GM19035 (cell line): ENCODE data around the gene STEAP3.

Experiments used
- ATAC-seq: cut with Tn5 transposase; IDR thresholded peaks from one replicate; pipeline ENCODE4 v1.9.1; 2021; ENCODE audit not compliant: unreplicated experiment

The STEAP3 gene

DNA sequence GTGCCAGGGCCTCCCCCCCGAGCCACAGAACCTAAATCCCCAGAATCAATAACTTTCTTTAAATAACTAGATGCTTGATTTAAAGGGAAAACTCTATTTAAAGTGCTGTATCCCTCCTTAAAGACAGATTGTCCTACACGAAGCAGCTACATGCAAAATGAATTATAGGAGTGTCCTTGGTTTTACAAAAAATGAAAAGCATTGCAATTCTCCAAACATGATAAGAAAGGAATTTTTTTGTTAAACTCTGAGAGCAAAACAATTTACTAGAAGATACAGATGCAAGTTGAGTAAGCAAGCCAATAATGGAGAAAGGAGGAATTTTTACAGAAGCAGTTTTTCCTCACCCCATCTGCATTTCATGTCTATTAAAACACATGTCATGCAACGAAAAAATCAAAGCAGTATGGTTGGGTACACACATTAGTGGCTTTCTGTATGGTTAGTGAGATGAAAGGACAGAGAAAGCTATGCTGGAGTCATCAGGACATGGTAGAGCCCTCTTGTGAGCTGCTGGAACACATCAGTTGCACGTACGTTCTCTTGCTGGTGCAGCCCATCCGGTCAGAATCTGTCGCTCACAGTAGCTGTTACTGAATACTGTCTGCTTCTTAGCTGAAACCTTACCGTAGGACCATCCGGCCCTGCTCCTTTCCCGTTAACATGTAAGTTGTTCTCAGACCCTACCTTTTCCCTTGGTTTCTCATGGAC is 25.9 kb upstream of the STEAP3 start:
- no peak for ATAC-seq

DNA sequence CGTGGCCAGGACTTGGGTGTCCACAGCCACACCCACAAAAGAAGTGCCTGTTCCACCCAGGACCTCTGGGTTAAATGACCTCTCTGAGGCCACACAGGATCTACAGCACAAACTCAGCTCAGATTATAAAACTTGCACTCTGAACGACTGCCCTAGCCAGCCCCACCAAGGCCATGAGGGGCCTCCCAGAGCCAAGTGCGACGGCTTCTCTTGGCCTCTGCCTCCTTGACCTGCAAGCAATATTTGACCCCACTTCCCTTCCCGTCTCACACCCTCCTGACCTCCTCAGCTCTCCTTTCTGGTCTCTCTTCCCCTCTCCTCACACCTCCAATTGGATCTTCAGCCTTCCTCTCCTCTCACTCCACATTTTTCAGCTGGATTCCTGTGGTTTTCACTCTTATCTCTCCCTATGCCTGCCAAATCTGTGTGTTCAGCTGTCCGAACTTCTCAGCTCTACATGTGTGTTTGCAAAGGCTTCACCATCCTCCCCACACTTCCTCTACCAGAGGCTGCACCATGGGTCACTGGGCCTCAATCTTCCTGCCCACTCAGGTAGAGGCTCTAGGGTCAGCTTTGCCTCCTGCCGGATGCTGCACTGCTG is 25.3 kb upstream of the STEAP3 start:
- no peak for ATAC-seq

- no peak for ATAC-seq
Observed at GRCh38 chr2:119201815-119202214, 21.8 kb upstream of the STEAP3 start.

- no peak for ATAC-seq
Observed at GRCh38 chr2:119202610-119203310, 20.9 kb upstream of the STEAP3 start.

DNA sequence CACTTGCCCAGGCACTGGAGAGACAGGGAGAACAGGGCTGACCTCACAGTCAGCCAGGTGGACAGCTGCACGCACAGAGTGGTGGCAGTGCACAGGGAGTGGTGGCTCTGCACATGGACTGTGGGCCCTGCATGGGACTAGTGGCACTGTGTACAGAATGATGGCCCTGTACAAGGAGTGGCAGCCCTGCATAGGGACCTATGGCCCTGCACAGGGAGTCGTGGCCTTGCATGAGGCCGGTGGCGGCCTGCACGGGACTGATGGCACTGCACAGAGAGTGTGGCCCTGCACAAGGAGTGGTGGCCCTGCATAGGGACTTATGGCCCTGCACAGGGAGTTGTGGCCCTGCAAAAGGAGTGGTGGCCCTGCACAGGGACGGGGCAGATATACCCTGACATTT is 19.1 kb upstream of the STEAP3 start:
- ATAC-seq = no peak

DNA sequence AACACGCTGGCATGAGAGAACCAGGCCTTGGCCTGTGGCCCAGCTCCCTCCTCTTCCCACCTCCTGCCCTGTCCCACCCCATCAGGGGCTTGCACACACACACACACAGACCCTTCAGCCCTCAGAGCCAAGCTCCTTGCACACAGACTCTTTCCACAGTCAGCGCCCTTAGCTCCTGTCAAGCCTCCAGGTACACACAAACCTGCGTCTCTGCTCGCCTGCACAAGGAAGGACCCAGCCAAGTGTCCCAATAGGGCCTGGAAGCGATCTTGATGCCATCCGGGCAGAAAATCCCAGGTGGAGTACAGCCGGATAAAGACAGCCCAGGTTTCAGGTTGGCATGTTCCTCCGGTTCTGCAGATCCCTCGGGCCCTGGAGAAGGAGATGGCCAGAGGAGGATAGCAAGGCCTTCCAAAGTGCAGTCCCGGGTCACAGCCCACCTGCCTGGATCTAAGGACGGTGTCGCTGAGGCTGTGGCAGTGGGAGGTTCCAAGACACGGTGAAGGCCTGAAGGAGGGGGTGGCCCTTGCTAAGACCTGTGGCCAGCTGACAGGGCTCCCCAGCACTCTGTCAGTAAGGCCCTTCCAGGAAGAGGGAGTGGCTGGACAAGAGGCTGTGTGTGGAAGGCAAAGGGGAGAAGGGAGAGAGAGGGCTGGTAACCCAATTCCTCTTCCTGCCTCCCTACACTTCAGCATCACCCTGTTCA is 18.5 kb upstream of the STEAP3 start:
- ATAC-seq = no peak

DNA sequence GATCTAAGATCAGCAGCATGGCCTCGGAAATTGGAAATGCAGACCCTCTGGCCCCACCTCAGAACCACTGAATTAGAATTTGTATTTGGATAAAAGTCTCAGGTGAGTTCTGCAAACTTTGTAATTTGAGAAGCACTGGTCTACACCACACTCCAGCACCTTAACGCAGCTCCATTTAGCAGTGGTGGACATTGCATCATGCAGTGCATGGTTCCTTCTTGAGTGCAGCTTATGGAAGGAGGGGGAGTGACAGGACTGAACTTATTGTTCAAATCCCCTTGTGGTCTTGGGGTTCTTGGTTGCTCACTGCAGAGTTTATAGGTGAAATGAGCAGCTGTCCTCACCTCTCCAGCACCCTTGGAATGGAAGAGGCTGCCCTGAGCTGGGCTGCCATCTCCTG is 17.4 kb upstream of the STEAP3 start:
- no peak for ATAC-seq

DNA sequence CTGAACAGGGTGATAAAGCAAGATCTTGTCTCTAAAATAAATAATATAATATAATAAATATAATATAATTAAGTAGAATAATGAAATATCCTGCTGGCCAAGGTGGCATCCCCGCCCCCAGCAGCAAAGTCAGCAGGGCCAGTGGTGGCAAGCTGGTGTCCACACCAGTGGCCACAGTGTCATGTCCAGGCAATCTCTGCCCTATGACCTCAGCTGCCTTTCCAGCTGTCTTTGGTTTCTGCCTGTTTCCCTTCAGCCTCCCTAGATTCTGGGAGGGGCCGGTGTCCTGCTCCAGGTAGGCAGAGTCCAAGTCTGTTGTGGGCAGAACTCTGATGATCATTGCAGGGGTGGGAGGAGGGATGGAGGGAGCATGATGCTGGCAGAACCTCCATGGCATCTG is 16.2 kb upstream of the STEAP3 start:
- ATAC-seq = no peak

- ATAC-seq = no peak
Observed at GRCh38 chr2:119208791-119209203, 14.8 kb upstream of the STEAP3 start.

DNA sequence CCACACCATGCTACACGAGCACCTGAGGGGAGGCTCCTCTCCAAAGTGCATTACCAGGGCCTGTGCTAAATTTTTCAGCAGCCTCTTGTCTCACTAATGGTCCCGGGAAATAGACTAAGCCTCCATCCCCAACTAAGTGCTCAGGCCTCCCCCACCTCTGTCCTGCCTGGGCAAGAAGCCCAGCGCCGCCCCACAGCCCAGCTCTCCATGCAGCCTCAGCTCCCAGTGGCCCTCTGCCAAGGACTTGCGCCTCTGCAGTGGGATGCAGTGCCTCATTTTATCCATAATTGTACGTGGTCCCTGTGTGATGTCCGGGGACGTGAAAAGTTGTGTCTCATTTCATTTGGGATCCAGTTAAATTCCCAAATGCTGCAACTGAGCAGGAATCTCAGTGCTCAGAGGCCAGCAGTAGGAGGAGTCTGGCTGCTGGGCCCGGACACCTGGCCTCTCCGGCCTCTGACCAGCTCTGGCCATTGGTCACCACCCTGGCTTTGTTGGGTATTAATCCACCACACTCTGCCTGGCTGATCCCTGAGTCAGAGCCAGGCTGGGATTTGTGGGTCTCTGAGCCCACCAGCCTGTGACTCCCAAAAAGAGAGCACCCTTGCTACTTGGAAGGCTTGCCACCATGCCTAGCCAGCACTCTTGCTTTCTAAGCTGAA is 11.4 kb upstream of the STEAP3 start:
- ATAC-seq = no peak

GRCh38 chr2:119214453-119215037 is 9.1 kb upstream of the STEAP3 start:
- no peak for ATAC-seq

DNA sequence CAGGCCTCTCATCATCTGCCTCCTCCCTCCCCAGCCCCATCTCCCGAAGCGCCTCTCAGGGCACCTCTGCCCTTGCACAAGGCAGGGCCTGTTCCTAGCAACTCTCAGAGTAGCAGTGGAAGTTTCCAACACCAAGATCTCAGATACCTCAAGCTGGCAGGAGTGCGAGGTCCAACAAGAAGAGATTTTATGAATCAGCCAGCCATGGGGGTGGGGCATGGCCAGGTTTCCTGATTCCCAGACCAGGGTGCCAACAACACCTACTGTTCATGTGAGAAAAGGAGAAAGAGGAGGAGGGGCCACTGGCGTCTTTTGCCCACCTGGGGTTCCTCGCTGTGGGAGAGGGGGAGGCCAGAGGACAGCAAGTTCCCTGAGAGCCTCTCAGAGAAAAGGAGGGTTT is 6.6 kb upstream of the STEAP3 start:
- no peak for ATAC-seq

DNA sequence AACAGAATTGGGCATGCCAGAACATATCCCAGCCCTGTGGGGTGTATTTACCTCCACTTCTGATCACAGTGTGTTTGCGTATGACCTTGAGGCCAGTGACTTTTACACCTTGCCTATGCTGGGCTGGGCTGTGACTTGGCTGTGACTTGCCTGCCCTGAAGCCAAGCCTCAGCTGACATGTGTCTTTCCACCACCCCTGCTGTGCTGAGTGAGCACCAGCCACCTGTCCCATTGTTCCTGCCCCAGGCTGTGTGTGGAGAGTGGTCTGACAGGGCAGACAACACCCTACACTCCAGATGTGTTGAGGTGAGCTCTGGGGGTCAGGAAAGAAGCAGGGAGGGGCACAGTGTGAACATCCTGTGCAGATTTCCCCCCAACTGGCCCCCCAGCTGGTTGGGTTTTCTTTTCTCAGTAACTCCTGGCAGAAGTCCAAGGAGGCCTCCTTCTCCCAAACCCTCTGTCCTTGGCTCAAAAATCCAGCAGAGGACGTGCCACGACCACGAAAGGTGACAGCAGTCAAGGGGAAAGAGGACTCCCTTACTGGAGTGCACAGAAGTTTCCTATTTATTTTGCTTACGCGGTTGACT is 5.1 kb upstream of the STEAP3 start:
- ATAC-seq = no peak

GRCh38 chr2:119219873-119220272 is 3.8 kb upstream of the STEAP3 start:
- no peak for ATAC-seq

DNA sequence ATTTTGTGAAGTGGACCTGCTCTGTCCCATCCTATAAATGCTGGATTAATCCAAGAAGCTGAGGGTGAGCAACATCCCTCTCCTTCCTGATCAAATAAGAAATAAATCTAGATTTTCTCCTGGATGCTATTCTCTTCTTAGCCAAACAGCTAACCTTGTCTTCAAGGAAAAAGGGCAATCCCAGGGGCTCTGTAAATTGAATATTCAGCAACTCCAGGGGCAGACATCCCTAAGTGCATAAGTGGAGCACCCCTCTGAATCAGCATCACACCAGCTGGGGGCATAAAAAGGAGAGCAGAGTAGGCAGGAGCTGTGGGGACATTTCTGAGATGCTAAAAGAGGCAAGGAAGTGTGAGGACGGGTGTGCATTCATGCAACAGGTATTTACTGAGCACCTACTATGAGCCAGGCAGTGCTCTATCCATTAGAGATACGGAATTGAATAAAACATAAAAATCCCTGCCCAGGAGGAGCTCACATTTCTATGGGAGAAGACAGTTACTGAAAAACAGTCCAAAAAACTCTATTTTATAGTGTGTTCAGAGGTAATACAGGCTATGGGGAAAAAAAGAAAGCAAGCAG is 2.8 kb upstream of the STEAP3 start:
- ATAC-seq = no peak

DNA sequence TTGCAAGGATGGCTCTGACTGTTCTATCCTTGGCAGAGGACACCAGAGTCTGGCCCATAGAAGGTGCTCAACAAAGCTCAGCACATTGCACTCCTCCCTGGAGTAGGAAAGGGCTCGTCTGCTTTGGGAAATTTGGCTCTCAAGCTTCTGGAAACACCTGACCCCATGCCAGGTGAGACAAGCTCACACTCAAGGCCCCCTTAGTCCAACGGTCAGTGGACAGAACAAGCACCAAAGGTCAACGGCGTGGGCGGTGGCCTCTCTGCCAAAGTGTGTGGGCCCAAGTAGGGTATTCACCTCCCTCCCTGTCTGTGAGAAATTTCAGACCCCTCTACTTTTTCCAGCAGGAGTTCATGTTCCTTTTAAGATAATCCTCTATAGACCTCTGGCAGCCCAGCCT is 2.0 kb upstream of the STEAP3 start:
- no peak for ATAC-seq

DNA sequence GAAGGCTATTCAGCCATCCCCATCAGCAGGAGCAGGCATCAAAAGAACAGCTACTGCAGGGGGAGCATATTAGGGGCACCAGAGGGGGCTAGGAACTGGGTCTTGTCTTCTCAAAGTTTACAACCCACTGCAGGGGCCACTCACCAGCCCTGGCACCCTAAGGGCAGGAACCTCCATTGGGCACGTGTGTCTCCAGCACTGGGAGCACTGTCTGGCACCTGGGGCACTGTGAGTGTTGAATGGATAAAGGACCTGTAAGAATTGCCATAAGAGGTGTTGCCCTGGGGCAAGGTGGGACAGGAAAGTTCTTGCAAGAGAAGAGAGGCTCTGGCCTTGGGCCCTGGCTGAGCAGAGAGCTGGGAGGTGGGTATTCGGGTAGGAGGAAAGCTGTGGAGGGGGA is 1.4 kb upstream of the STEAP3 start:
- ATAC-seq = no peak

DNA sequence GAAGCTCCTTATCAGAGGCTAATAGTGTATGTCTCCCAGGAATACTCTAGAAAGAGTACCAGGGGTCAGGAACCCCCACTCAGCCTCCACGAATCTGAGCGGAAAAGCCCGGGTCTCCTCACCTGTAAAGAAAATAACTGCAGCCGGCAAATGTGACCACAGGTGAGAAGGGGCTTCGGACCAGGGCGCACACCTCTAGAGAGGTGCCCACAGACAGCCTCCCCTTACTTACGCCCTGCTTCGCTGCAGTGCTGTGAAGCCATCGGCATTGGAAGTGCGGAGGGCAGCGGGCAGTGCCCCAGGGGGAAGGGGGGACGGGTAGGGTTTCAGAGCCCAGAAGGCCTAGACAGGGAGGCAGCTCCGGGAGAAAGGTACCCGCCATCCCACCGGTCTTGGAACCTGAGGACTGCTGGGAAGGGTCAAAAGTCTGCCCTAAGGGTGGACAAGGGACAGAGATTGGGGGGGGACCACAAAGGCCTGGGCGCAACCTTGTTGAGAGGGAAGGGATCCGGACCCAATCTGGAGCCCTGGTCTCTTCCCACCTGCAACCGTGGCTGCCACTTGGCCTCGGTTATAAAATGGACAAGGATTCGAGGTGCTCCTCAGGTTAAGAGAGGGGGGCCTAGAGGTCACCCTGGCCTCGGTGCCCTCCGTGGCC is 642 bp upstream of the STEAP3 start:
- no peak for ATAC-seq

GRCh38 chr2:119224391-119225104 is 914 bp downstream of the STEAP3 start:
- ATAC-seq = no peak
